GM12878 (cell line): ENCODE measurements around the gene TTC16. TPM values are rescaled to one million over a fixed set of nuclear protein-coding genes. Genes with fewer than 3 reads are reported as not detected.

Experiments used
- ATAC-seq: fragments of 200-7000 bp; cut with Tn5 transposase; 3 replicates; pipeline ENCODE4 v1.9.1; 2020; ENCODE audit warnings: mild to moderate bottlenecking, moderate library complexity
- BruUV-seq: library from RNA; stranded (reverse); fragments of 400-500 nt; replicated peaks from 2 replicates; lab custom pipeline; 2021; lab: Mats Ljungman, UMichigan
- CTCF ChIA-PET: fragments of 300-600 bp; sonication (Branson Sonifier 250); formaldehyde crosslinking; extraction: SDS; loops from one replicate; lab custom pipeline; 2021; ENCODE audit warnings: inconsistent platforms; lab: Yijun Ruan, JAX
- POLR2A ChIA-PET: fragments of 350-600 bp; formaldehyde crosslinking; extraction: SDS; loops from one replicate; lab custom pipeline; 2021; ENCODE audit warnings: inconsistent platforms; lab: Charles Lee
- RAD21 ChIA-PET: fragments of 300-600 bp; sonication (Branson Sonifier 250); formaldehyde crosslinking; loops from one replicate; lab custom pipeline; 2023; ENCODE audit warnings: antibody characterized with exemption; ENCODE audit not compliant: unreplicated experiment; lab: Charles Lee
- SMC1A ChIA-PET: fragments of 300-600 bp; sonication (Branson Sonifier 250); formaldehyde crosslinking; loops from one replicate; lab custom pipeline; 2023; ENCODE audit not compliant: unreplicated experiment, uncharacterized antibody; lab: Charles Lee
- DNase-seq: peaks from one replicate; pipeline ENCODE4 v3.0.0-alpha.2; 2011; ENCODE audit warnings: low read depth, low spot score
- FAIRE-seq: peaks from 3 replicates; lab custom pipeline; 2011; peaks lifted over from hg19 to GRCh38; lab: Jason Lieb, UNC
- H2AFZ ChIP-seq: 2 replicates; pipeline ENCODE4 v1.6.0; 2011; ENCODE audit warnings: low read depth, low read length, control low read depth; ENCODE audit not compliant: control insufficient read depth
- H3K27ac ChIP-seq: 2 replicates; pipeline ENCODE4 v1.5.1; 2011; ENCODE audit warnings: control low read depth; ENCODE audit not compliant: control insufficient read depth, insufficient read depth
- H3K27me3 ChIP-seq, 2 experiments: replicated peaks in 1 of 2; 2 replicates each; pipeline versions ENCODE4 v1.6.0 to v1.6.1; 2011; ENCODE audit warnings: low read length in 1 of 2; ENCODE audit not compliant: control insufficient read depth in 2 of 2, insufficient read depth in 2 of 2
- H3K36me3 ChIP-seq, 2 experiments: 2 replicates each; pipeline ENCODE4 v1.5.1; 2011; ENCODE audit warnings: low read length in 1 of 2; ENCODE audit not compliant: control insufficient read depth in 2 of 2, insufficient read depth in 2 of 2
- H3K4me1 ChIP-seq: 2 replicates; pipeline ENCODE4 v1.6.1; 2011; ENCODE audit warnings: mild to moderate bottlenecking, low read length, moderate library complexity, mixed read lengths; ENCODE audit not compliant: control insufficient read depth, insufficient read depth
- H3K4me2 ChIP-seq: 2 replicates; pipeline ENCODE4 v1.6.0; 2011; ENCODE audit warnings: control low read depth; ENCODE audit not compliant: control insufficient read depth, insufficient read depth
- H3K4me3 ChIP-seq: fragments of 200-600 bp; sonication (generic); 2 replicates; pipeline ENCODE4 v1.5.1; 2016
- H3K79me2 ChIP-seq: 2 replicates; pipeline ENCODE4 v1.6.0; 2011; ENCODE audit warnings: low read length; ENCODE audit not compliant: control insufficient read depth, insufficient read depth
- H3K9ac ChIP-seq: 2 replicates; pipeline ENCODE4 v1.8.0; 2011; ENCODE audit warnings: low read length, control low read depth, mixed read lengths; ENCODE audit not compliant: control insufficient read depth, insufficient read depth
- H3K9me3 ChIP-seq: replicated peaks from 3 replicates; pipeline ENCODE4 v1.5.1; 2011; ENCODE audit warnings: mild to moderate bottlenecking, low read length; ENCODE audit not compliant: control insufficient read depth, insufficient read depth
- H4K20me1 ChIP-seq: 2 replicates; pipeline ENCODE4 v1.6.0; 2011; ENCODE audit not compliant: control insufficient read depth, insufficient read depth
- BRCA1 ChIP-seq: IDR thresholded peaks from 2 replicates; pipeline ENCODE4 v1.6.1; 2011; ENCODE audit warnings: low read depth, low read length, improper control_type of control experiment
- CEBPB ChIP-seq, 2 experiments: fragments of 150-350 bp in 1 of 2; IDR thresholded peaks; 2 replicates each; pipeline ENCODE4 v1.6.1; 2012 to 2014; ENCODE audit warnings: low read depth in 2 of 2, low read length in 2 of 2, borderline replicate concordance in 1 of 2, inconsistent platforms in 1 of 2
- DPF2 ChIP-seq: fragments of 450-650 bp; IDR thresholded peaks from 2 replicates; pipeline ENCODE4 v1.6.1; 2017; ENCODE audit warnings: mild to moderate bottlenecking
- E2F4 ChIP-seq: IDR thresholded peaks from 2 replicates; pipeline ENCODE4 v1.6.1; 2012; ENCODE audit warnings: low read depth, low read length, improper control_type of control experiment
- HCFC1 ChIP-seq: fragments of 150-350 bp; IDR thresholded peaks from 2 replicates; pipeline ENCODE4 v1.6.1; 2014; ENCODE audit warnings: low read length
- KDM1A ChIP-seq: fragments of 200-600 bp; sonication (generic); IDR thresholded peaks from 2 replicates; pipeline ENCODE4 v1.6.1; 2016; ENCODE audit warnings: borderline replicate concordance
- PBX3 ChIP-seq: IDR thresholded peaks from 2 replicates; pipeline ENCODE4 v1.6.1; 2011; ENCODE audit warnings: mild to moderate bottlenecking, low read depth, low read length, moderate library complexity; ENCODE audit not compliant: insufficient replicate concordance
- POLR2A ChIP-seq: IDR thresholded peaks from 2 replicates; pipeline ENCODE4 v1.6.1; 2011; ENCODE audit warnings: low read depth, mild to moderate bottlenecking, low read length
- PRDM15 ChIP-seq: fragments of 450-650 bp; formaldehyde crosslinking; IDR thresholded peaks from 2 replicates; pipeline ENCODE4 v1.4.0; 2020; ENCODE audit warnings: mild to moderate bottlenecking, moderate library complexity
- RUNX3 ChIP-seq: IDR thresholded peaks from 2 replicates; pipeline ENCODE4 v1.6.1; 2012; ENCODE audit warnings: low read length, inconsistent platforms
- SREBF1 ChIP-seq: IDR thresholded peaks from 2 replicates; pipeline ENCODE4 v1.6.1; 2012; ENCODE audit warnings: mild to moderate bottlenecking, low read length
- STAT1 ChIP-seq: fragments of 450-650 bp; conservative IDR thresholded peaks from 2 replicates; pipeline ENCODE4 v1.6.1; 2014; ENCODE audit warnings: antibody characterized with exemption, mild to moderate bottlenecking
- TBL1XR1 ChIP-seq: IDR thresholded peaks from 2 replicates; pipeline ENCODE4 v1.6.1; 2012; ENCODE audit warnings: low read depth, low read length, improper control_type of control experiment
- TCF12 ChIP-seq: IDR thresholded peaks from 2 replicates; pipeline ENCODE4 v1.6.1; 2011; ENCODE audit warnings: low read depth, mild to moderate bottlenecking, low read length
- WGBS: methylation state at CpG from one replicate; pipeline ENCODE4 v1.1.6; 2016; ENCODE audit warnings: low lambda C conversion rate; ENCODE audit not compliant: insufficient replicate concordance, insufficient coverage; ENCODE audit errors: missing lambda C conversion rate; 5-methylcytosine and 5-hydroxymethylcytosine counted together
- in situ Hi-C: fragments of 300-500 bp; cut with MboI; formaldehyde crosslinking; loops from 9 replicates; pipeline ENCODE4 v1.14.3; 2018; ENCODE audit warnings: mixed read lengths
- intact Hi-C: fragments of 100-400 bp; cut with micrococcal nuclease; formaldehyde crosslinking; loops from one replicate; pipeline ENCODE4 v1.14.2; 2022; ENCODE audit not compliant: unreplicated experiment
- polyA plus RNA-seq, 11 experiments: library from polyadenylated mRNA; depleted of rRNA in 4 of 11; unstranded in 6 of 11; stranded (reverse) in 5 of 11; fragments of >200 nt; fragmentation: Nextera tagmentation in 4 of 11; fragmentation: Illumina TruSeq in 1 of 11; extraction: Ambion mirVana in 4 of 11; extraction: Trizol in 1 of 11; gene quantifications; 1 replicate in 1 of 11; 2 replicates in 10 of 11; pipeline versions ENCODE4 v1.2.1 to v1.2.3, GENCODE V29; 2011 to 2016; ENCODE audit warnings: inconsistent platforms in 2 of 11, missing spikeins in 2 of 11, low read depth in 1 of 11
- total RNA-seq, 4 experiments: library from RNA; depleted of rRNA in 3 of 4; stranded (reverse); fragments of >200 nt in 3 of 4; fragmentation: Illumina TruSeq in 1 of 4; extraction: Trizol in 1 of 4; gene quantifications; 2 replicates each; pipeline versions ENCODE4 v1.2.1 to v1.2.3, GENCODE V29; 2013 to 2021

The TTC16 gene
- total and polyA plus RNA-seq, 10 of the 15 experiments (the other 5 are each of a cell fraction or from before 2014, with no cell fraction given) = 0.03 TPM; not detected in 9

- FAIRE-seq (no peak), DNase-seq (no peak), ATAC-seq (no peak)
- no peaks in the 10 kb centered on the region for H4K20me1 ChIP-seq
- no peak for TF ChIP-seq STAT1
- no peak for TF ChIP-seq BRCA1
- no peaks in the 10 kb centered on the region for H3K9me3 ChIP-seq
- peaks cover 0 to 5% of the 10 kb centered on the region in 2 experiments; a peak in 3 of 4 replicates for H3K27me3 ChIP-seq
- no peaks in the 10 kb centered on the region for H3K79me2 ChIP-seq
- 59% methylated on average over 12 of the region's 12 CpGs for WGBS
- no peaks in the 10 kb centered on the region for H3K4me1 ChIP-seq
- ChIA-PET POLR2A (no interaction called here), SMC1A (no interaction called here), RAD21 (no interaction called here), CTCF (interaction anchor here (0.6 to 1.6 kb wide), 3 partner anchors 8 to 428 kb away, joined by 3 to 4 read pairs (median 3); no protein-coding TSS in a partner anchor)
- H3K4me2 ChIP-seq = no peak overlapping the region
- no peak overlapping the region for H3K9ac ChIP-seq
- H3K4me3 ChIP-seq = no peak overlapping the region
- in situ Hi-C loops = no loop called here
- intact Hi-C loops = no loop called here
- no TSS peak for BruUV-seq
- no peak overlapping the region for H2AFZ ChIP-seq
- H3K27ac ChIP-seq = no peak overlapping the region
- no peaks in the 10 kb centered on the region for H3K36me3 ChIP-seq
Observed at GRCh38 chr9:127676638-127677037, 39.2 kb upstream of the TTC16 start.

GRCh38 chr9:127679506-127679905 lies 36.4 kb upstream of the TTC16 start:
- in situ Hi-C loops = no loop called here
- TF ChIP-seq E2F4 (no peak), TCF12 (no peak), DPF2 (no peak), PBX3 (no peak), SREBF1 (no peak), POLR2A (no peak), PRDM15 (CRISPR knock-in tag) (no peak), KDM1A (no peak), TBL1XR1 (no peak), HCFC1 (no peak), CEBPB (IDR thresholded peaks at IDR 0.05; ENCODE audit: borderline replicate concordance in 1 of 2, low read depth in 2 of 2, low read length in 2 of 2) (no peak), RUNX3 (no peak)
- ATAC-seq (no peak), FAIRE-seq (no peak), DNase-seq (no peak)
- H3K79me2 ChIP-seq = no peaks in the 10 kb centered on the region
- ChIA-PET POLR2A (no interaction called here), SMC1A (interaction anchor here (0.7 kb wide), 1 partner anchor 10 kb away, joined by 3 read pairs; no protein-coding TSS in a partner anchor), RAD21 (no interaction called here), CTCF (no interaction called here)
- no peak overlapping the region for H3K27ac ChIP-seq
- no peaks in the 10 kb centered on the region for H3K4me1 ChIP-seq
- H3K9me3 ChIP-seq = no peaks in the 10 kb centered on the region
- H3K36me3 ChIP-seq = no peaks in the 10 kb centered on the region
- no peak overlapping the region for H3K4me3 ChIP-seq
- no peak overlapping the region for H2AFZ ChIP-seq
- no TSS peak for BruUV-seq
- intact Hi-C loops = no loop called here
- no peak overlapping the region for H3K9ac ChIP-seq
- WGBS = 45% methylated on average over 2 of the region's 2 CpGs
- H3K27me3 ChIP-seq = peaks cover 0 to 3% of the 10 kb centered on the region in 2 experiments; a peak in 3 of 4 replicates
- H4K20me1 ChIP-seq = no peaks in the 10 kb centered on the region
- no peak overlapping the region for H3K4me2 ChIP-seq
